Neuronal stem cell (in vitro differentiated cells): ENCODE data around the gene FHOD3.

Experiments used
- DNase-seq: peaks from one replicate; pipeline ENCODE4 v3.0.0-alpha.2; 2013; ENCODE audit warnings: low spot score
- H2AFZ ChIP-seq: one replicate; pipeline ENCODE4 v1.6.1; 2013; ENCODE audit warnings: mild to moderate bottlenecking, low read length, inconsistent platforms
- H2AK5ac ChIP-seq: 2 replicates; pipeline ENCODE4 v1.6.1; 2013; ENCODE audit warnings: low read depth, mild to moderate bottlenecking, inconsistent platforms, low read length, moderate library complexity, mixed read lengths
- H2BK120ac ChIP-seq: 2 replicates; pipeline ENCODE4 v1.6.1; 2013; ENCODE audit warnings: low read depth, mild to moderate bottlenecking, inconsistent platforms, low read length, moderate library complexity, mixed read lengths
- H2BK12ac ChIP-seq: one replicate; pipeline ENCODE4 v1.6.1; 2013; ENCODE audit warnings: low read length, inconsistent platforms
- H2BK15ac ChIP-seq: 2 replicates; pipeline ENCODE4 v1.6.1; 2013; ENCODE audit warnings: mild to moderate bottlenecking, low read length, inconsistent platforms, mixed read lengths
- H2BK5ac ChIP-seq: one replicate; pipeline ENCODE4 v1.6.1; 2013; ENCODE audit warnings: inconsistent platforms, mild to moderate bottlenecking, low read length, moderate library complexity
- H3K14ac ChIP-seq: one replicate; pipeline ENCODE4 v1.6.1; 2013; ENCODE audit warnings: low read length, inconsistent platforms
- H3K18ac ChIP-seq: 2 replicates; pipeline ENCODE4 v1.6.1; 2013; ENCODE audit warnings: low read length, inconsistent platforms
- H3K23ac ChIP-seq: 2 replicates; pipeline ENCODE4 v1.6.1; 2013; ENCODE audit warnings: low read depth, mild to moderate bottlenecking, mixed read lengths, low read length, inconsistent platforms; ENCODE audit not compliant: poor library complexity
- H3K27ac ChIP-seq: replicated peaks from 3 replicates; pipeline ENCODE4 v1.5.1; 2013; ENCODE audit warnings: low read length, inconsistent platforms
- H3K27me3 ChIP-seq, 3 experiments: 2 replicates each; pipeline ENCODE4 v1.6.1; 2013; ENCODE audit warnings: low read length in 3 of 3, mild to moderate bottlenecking in 2 of 3, inconsistent platforms in 1 of 3, low read depth in 1 of 3, mixed read lengths in 1 of 3, moderate library complexity in 1 of 3; ENCODE audit not compliant: control insufficient read depth in 3 of 3, insufficient read depth in 3 of 3
- H3K36me3 ChIP-seq, 2 donors: replicated peaks in 1 of 2; 2 replicates each; pipeline ENCODE4 v1.6.1; 2013; ENCODE audit warnings: low read length in 2 of 2; ENCODE audit not compliant: control insufficient read depth in 2 of 2, insufficient read depth in 2 of 2
- H3K4ac ChIP-seq: 2 replicates; pipeline ENCODE4 v1.6.1; 2013; ENCODE audit warnings: inconsistent platforms, mild to moderate bottlenecking, low read length, moderate library complexity
- H3K4me1 ChIP-seq, 2 donors: 1 replicate in 1 of 2; 2 replicates in 1 of 2; pipeline ENCODE4 v1.6.1; 2013; ENCODE audit warnings: low read length in 2 of 2, low read depth in 1 of 2; ENCODE audit not compliant: control insufficient read depth in 2 of 2, insufficient read depth in 1 of 2
- H3K4me2 ChIP-seq: one replicate; pipeline ENCODE4 v1.6.1; 2013; ENCODE audit warnings: mild to moderate bottlenecking, low read length, inconsistent platforms; ENCODE audit not compliant: insufficient read depth, poor library complexity, severe bottlenecking
- H3K4me3 ChIP-seq, 2 donors: 2 replicates each; pipeline ENCODE4 v1.5.1; 2013; ENCODE audit warnings: low read length in 2 of 2, mild to moderate bottlenecking in 2 of 2, inconsistent platforms in 1 of 2, moderate library complexity in 1 of 2
- H3K79me1 ChIP-seq: one replicate; pipeline ENCODE4 v1.6.1; 2013; ENCODE audit warnings: low read depth, mild to moderate bottlenecking, inconsistent platforms, low read length, moderate library complexity
- H3K9ac ChIP-seq: one replicate; pipeline ENCODE4 v1.6.1; 2013; ENCODE audit warnings: mild to moderate bottlenecking, low read depth, low read length, inconsistent platforms; ENCODE audit not compliant: poor library complexity
- H3K9me3 ChIP-seq, 2 donors: replicated peaks in 1 of 2; 2 replicates each; pipeline versions ENCODE3 to v1.6.1; 2013; ENCODE audit warnings: low read length in 2 of 2, mild to moderate bottlenecking in 2 of 2, inconsistent platforms in 1 of 2, low read depth in 1 of 2, mixed read lengths in 1 of 2, moderate library complexity in 1 of 2; ENCODE audit not compliant: control insufficient read depth in 2 of 2, insufficient read depth in 1 of 2
- H4K8ac ChIP-seq: one replicate; pipeline ENCODE4 v1.6.1; 2013; ENCODE audit warnings: low read depth, mild to moderate bottlenecking, inconsistent platforms, low read length, moderate library complexity
- H4K91ac ChIP-seq: one replicate; pipeline ENCODE4 v1.6.1; 2013; ENCODE audit warnings: low read length, low read depth, mild to moderate bottlenecking, inconsistent platforms; ENCODE audit not compliant: poor library complexity
- WGBS, 2 donors: extraction: QIAGEN DNeasy Blood & Tissue Kit; methylation state at CpG; one replicate each; pipeline ENCODE4 v1.1.7; 2013; ENCODE audit warnings: missing lambda C conversion rate in 2 of 2, mixed read lengths in 1 of 2; ENCODE audit not compliant: insufficient read length in 2 of 2, insufficient replicate concordance in 1 of 2; ENCODE audit errors: extremely low coverage in 2 of 2; 5-methylcytosine and 5-hydroxymethylcytosine counted together

Gene FHOD3

GRCh38 chr18:36337679-36338402 is 40.3 kb downstream of the FHOD3 start:
- H2AK5ac ChIP-seq = no peak overlapping the region
- no peak overlapping the region for H3K23ac ChIP-seq
- no peak overlapping the region for H4K91ac ChIP-seq
- peaks cover 0 to 4% of the 10 kb centered on the region in 2 donors for H3K4me1 ChIP-seq
- no peak overlapping the region for H2BK12ac ChIP-seq
- no peak overlapping the region for H4K8ac ChIP-seq
- no peak overlapping the region for H3K4ac ChIP-seq
- H3K36me3 ChIP-seq = peaks cover 0 to 9% of the 10 kb centered on the region in 2 donors
- no peak overlapping the region for H2BK15ac ChIP-seq
- H3K18ac ChIP-seq = no peak overlapping the region
- H3K4me2 ChIP-seq = no peak overlapping the region
- no peak overlapping the region for H3K14ac ChIP-seq
- H3K4me3 ChIP-seq = no peak overlapping the region
- H2BK120ac ChIP-seq = no peak overlapping the region
- no peak overlapping the region for H3K27ac ChIP-seq
- H3K9me3 ChIP-seq = peaks cover 4 to 28% of the 10 kb centered on the region in 2 donors
- no peak overlapping the region for H2AFZ ChIP-seq
- H2BK5ac ChIP-seq = no peak overlapping the region
- H3K79me1 ChIP-seq = peaks cover 8% of the 10 kb centered on the region
- H3K9ac ChIP-seq = no peak overlapping the region
- no CpG with 5 or more reads among the region's 4 CpGs for WGBS, 2 donors
- no peaks in the 10 kb centered on the region for H3K27me3 ChIP-seq
- no peak for DNase-seq

GRCh38 chr18:36338403-36338933 is 41.0 kb downstream of the FHOD3 start:
- no CpG with 5 or more reads among the region's 8 CpGs for WGBS, 2 donors
- no peak overlapping the region for H2BK5ac ChIP-seq

GRCh38 chr18:36340246-36340645 is 42.7 kb downstream of the FHOD3 start:
- no peak overlapping the region for H3K14ac ChIP-seq
- no peak overlapping the region for H2BK120ac ChIP-seq
- no peak overlapping the region for H2AK5ac ChIP-seq
- H3K4me1 ChIP-seq = no peaks in the 10 kb centered on the region
- H2BK15ac ChIP-seq = no peak overlapping the region
- H2AFZ ChIP-seq = no peak overlapping the region
- peaks cover 8% of the 10 kb centered on the region for H3K79me1 ChIP-seq
- peaks cover 0 to 9% of the 10 kb centered on the region in 2 donors for H3K36me3 ChIP-seq
- DNase-seq = no peak
- H3K9ac ChIP-seq = no peak overlapping the region
- no peak overlapping the region for H3K4me2 ChIP-seq
- H3K4ac ChIP-seq = no peak overlapping the region
- no peak overlapping the region for H3K4me3 ChIP-seq
- WGBS, 2 donors = no CpG with 5 or more reads among the region's 4 CpGs
- H4K91ac ChIP-seq = no peak overlapping the region
- H4K8ac ChIP-seq = no peak overlapping the region
- H3K27me3 ChIP-seq = no peaks in the 10 kb centered on the region
- no peak overlapping the region for H3K27ac ChIP-seq
- H3K23ac ChIP-seq = no peak overlapping the region
- H3K9me3 ChIP-seq = peaks cover 4 to 31% of the 10 kb centered on the region in 2 donors
- H2BK12ac ChIP-seq = no peak overlapping the region
- H3K18ac ChIP-seq = no peak overlapping the region
- H2BK5ac ChIP-seq = no peak overlapping the region

More at GRCh38 chr18:36338403-36338933, 41.0 kb downstream of the FHOD3 start:
- no peak overlapping the region for H3K9ac ChIP-seq
- H3K4me2 ChIP-seq = no peak overlapping the region
- no peak overlapping the region for H3K4ac ChIP-seq
- H4K8ac ChIP-seq = no peak overlapping the region
- no peak overlapping the region for H3K18ac ChIP-seq
- no peak overlapping the region for H3K27ac ChIP-seq
- H2BK15ac ChIP-seq = no peak overlapping the region
- H3K9me3 ChIP-seq = peaks cover 4 to 32% of the 10 kb centered on the region in 2 donors
- H3K4me3 ChIP-seq = no peak overlapping the region
- no peak overlapping the region for H3K14ac ChIP-seq
- no peak overlapping the region for H4K91ac ChIP-seq
- H3K4me1 ChIP-seq = peaks cover 0 to 2% of the 10 kb centered on the region in 2 donors
- no peaks in the 10 kb centered on the region for H3K27me3 ChIP-seq
- H2AFZ ChIP-seq = no peak overlapping the region
- no peak for DNase-seq
- H3K23ac ChIP-seq = no peak overlapping the region
- peaks cover 8% of the 10 kb centered on the region for H3K79me1 ChIP-seq
- H2BK12ac ChIP-seq = no peak overlapping the region
- no peak overlapping the region for H2AK5ac ChIP-seq
- peaks cover 0 to 9% of the 10 kb centered on the region in 2 donors for H3K36me3 ChIP-seq
- H2BK120ac ChIP-seq = no peak overlapping the region

- Histone ChIP-seq H3K9me3 (peaks cover 4 to 25% of the 10 kb centered on the region in 2 donors), H2BK15ac (no peak overlapping the region), H3K27me3 (no peaks in the 10 kb centered on the region), H2BK12ac (no peak overlapping the region), H3K4ac (no peak overlapping the region), H4K91ac (no peak overlapping the region), H3K4me2 (no peak overlapping the region), H3K14ac (no peak overlapping the region), H2AFZ (no peak overlapping the region), H4K8ac (no peak overlapping the region), H3K23ac (no peak overlapping the region), H3K4me1 (peaks cover 0 to 4% of the 10 kb centered on the region in 2 donors), H3K79me1 (peaks cover 4% of the 10 kb centered on the region), H2BK120ac (no peak overlapping the region), H3K18ac (no peak overlapping the region), H2AK5ac (no peak overlapping the region), H3K27ac (no peak overlapping the region), H3K36me3 (no peaks in the 10 kb centered on the region), H3K4me3 (no peak overlapping the region), H3K9ac (no peak overlapping the region), H2BK5ac (no peak overlapping the region)
- no peak for DNase-seq
Observed at GRCh38 chr18:36341944-36342343, 44.4 kb downstream of the FHOD3 start.
